CD4-positive, alpha-beta memory T cell (primary cell): ENCODE measurements around the gene GRIN3B. TPM values are rescaled to one million over a fixed set of nuclear protein-coding genes. Genes with fewer than 3 reads are reported as not detected.

Experiments used
- CTCF ChIA-PET: fragments of 350-600 bp; sonication (Branson Sonifier 250); formaldehyde crosslinking; loops from one replicate; lab custom pipeline; 2021; ENCODE audit warnings: inconsistent platforms; ENCODE audit not compliant: partially characterized antibody; lab: Charles Lee
- POLR2A ChIA-PET: fragments of 350-600 bp; sonication (Branson Sonifier 250); formaldehyde crosslinking; loops from one replicate; lab custom pipeline; 2021; ENCODE audit not compliant: partially characterized antibody; lab: Charles Lee
- DNase-seq, 5 donors: peaks; one replicate each; pipeline versions ENCODE4 v3.0.0 to v3.0.0-alpha.2; 2020 to 2022; ENCODE audit warnings: mixed read lengths in 1 of 5
- H3K27ac ChIP-seq: one replicate; pipeline ENCODE4 v1.7.0; 2013; ENCODE audit warnings: low read depth, low read length
- H3K27me3 ChIP-seq: 2 replicates; pipeline ENCODE4 v1.7.0; 2013; ENCODE audit warnings: mild to moderate bottlenecking, low read length, moderate library complexity; ENCODE audit not compliant: insufficient read depth
- H3K36me3 ChIP-seq: 2 replicates; pipeline ENCODE4 v1.7.0; 2013; ENCODE audit warnings: mild to moderate bottlenecking, low read length, moderate library complexity; ENCODE audit not compliant: insufficient read depth
- H3K4me1 ChIP-seq: 2 replicates; pipeline ENCODE4 v1.7.0; 2013; ENCODE audit warnings: mild to moderate bottlenecking, low read length, moderate library complexity; ENCODE audit not compliant: insufficient read depth
- H3K4me3 ChIP-seq, 2 donors: one replicate each; pipeline ENCODE4 v1.7.0; 2013; ENCODE audit warnings: low read length in 2 of 2, mild to moderate bottlenecking in 1 of 2
- H3K9me3 ChIP-seq, 2 donors: one replicate each; pipeline ENCODE4 v1.7.0; 2013; ENCODE audit warnings: low read length in 2 of 2, control low read depth in 1 of 2; ENCODE audit not compliant: control insufficient read depth in 1 of 2
- H3K27ac Mint-ChIP-seq, 7 donors: one replicate each; pipeline ENCODE4 v1.8.0; 2020 to 2021; ENCODE audit warnings: mixed read lengths in 7 of 7, mild to moderate bottlenecking in 6 of 7, inconsistent platforms in 3 of 7, moderate library complexity in 3 of 7
- H3K27me3 Mint-ChIP-seq, 2 donors: one replicate each; pipeline ENCODE4 v1.8.0; 2020 to 2021; ENCODE audit warnings: mixed read lengths in 2 of 2
- H3K36me3 Mint-ChIP-seq, 2 donors: one replicate each; pipeline ENCODE4 v1.8.0; 2020 to 2021; ENCODE audit warnings: mixed read lengths in 2 of 2, inconsistent platforms in 1 of 2, mild to moderate bottlenecking in 1 of 2
- H3K4me1 Mint-ChIP-seq, 4 donors: one replicate each; pipeline ENCODE4 v1.8.0; 2020 to 2021; ENCODE audit warnings: mixed read lengths in 4 of 4, mild to moderate bottlenecking in 1 of 4
- H3K4me3 Mint-ChIP-seq, 8 donors: one replicate each; pipeline ENCODE4 v1.8.0; 2020 to 2021; ENCODE audit warnings: mixed read lengths in 8 of 8, mild to moderate bottlenecking in 7 of 8, moderate library complexity in 6 of 8, inconsistent platforms in 3 of 8
- H3K9me3 Mint-ChIP-seq, 8 donors: one replicate each; pipeline ENCODE4 v1.8.0; 2020 to 2021; ENCODE audit warnings: mixed read lengths in 8 of 8, mild to moderate bottlenecking in 5 of 8, inconsistent platforms in 3 of 8, moderate library complexity in 1 of 8
- intact Hi-C: fragments of 100-400 bp; cut with micrococcal nuclease; formaldehyde crosslinking; loops from one replicate; pipeline ENCODE4 v1.15.1; 2023
- polyA plus RNA-seq, 2 donors: library from polyadenylated mRNA; unstranded; fragments of 300-500 nt; fragmentation: Illumina TruSeq; gene quantifications; one replicate each; pipeline ENCODE4 v1.2.3, GENCODE V29; 2021
- total RNA-seq, 2 experiments: library from RNA; stranded (reverse); gene quantifications; one replicate each; pipeline ENCODE4 v1.2.3, GENCODE V29; 2021

The GRIN3B gene
- total and polyA plus RNA-seq, 4 experiments from 2014 or later: not detected

DNA sequence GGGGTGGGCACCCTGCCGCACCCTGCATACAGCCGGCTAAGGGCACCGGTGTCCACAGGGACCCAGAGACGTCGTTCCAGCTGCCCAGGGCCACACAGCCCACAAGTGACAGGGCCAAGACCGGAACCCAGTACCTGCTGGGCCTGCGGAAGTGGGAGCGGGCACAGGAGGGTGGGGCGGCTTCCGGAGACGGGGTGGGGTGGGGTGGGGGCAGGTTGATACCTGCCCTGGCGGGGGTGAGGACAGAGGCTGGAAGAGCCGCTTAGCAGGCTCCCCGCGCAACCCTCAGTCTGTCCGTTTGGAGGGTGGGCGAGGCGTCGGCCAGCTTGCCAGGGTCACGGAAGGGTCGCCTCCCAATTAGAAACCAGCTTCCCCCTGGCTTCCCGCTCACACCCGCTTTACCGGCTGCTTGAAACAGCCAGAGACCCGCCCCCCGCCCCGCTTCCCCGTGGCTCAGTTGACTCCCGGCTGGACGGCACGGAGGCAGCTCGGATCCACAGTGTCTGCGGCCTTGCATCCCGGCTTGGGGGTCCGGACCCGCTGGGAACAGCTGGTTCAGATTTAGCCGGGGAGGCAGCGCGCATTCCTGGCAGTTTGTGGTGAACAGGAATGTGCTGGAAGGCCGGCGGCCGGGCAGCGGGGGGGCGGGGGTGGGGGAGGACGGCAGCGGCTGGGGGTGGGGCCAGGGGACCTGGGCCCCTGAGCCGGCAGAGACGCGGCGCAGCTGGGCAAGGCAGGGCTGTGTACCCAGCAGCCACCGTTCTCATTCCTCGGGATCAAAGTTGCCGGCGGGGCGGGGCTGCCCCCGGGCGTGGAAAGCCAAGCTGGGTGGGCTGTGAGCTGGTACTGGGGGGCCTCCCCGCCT lies 28.1 kb downstream of the GRIN3B start:
- H3K4me1 Mint-ChIP-seq: peaks cover 10 to 40% (median 27%) of the 10 kb centered on the region in 4 donors
- H3K9me3 Mint-ChIP-seq: peaks cover 0 to 3% (median 0%) of the 10 kb centered on the region in 8 donors
- H3K4me1 ChIP-seq: peaks cover 49% of the 10 kb centered on the region

DNA sequence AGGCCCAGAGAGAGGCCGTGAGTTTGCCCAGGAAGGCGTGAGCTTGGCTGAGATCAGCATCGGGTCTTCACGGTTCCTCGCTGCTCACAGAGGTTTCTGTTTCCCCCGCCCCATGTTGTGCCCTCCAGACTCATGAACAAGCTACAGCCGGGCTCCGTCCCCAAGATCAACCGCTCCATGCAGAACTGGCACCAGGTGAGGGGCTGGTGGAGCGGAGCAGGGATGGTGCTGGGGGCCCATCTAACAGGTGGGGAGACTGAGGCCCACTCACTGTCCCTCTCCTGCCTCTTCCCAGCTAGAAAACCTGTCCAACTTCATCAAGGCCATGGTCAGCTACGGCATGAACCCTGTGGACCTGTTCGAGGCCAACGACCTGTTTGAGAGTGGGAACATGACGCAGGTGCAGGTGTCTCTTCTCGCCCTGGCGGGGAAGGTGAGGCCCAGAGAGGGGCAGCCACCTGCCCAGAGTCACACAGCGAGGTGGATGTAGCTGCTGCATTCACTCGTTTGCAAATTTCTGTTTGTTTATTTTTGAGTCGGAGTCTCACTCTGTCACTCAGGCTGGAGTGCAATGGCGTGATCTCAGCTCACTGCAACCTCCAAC lies 32.1 kb downstream of the GRIN3B start:
- Mint-ChIP-seq H3K4me1 (peaks cover 19 to 63% (median 38%) of the 10 kb centered on the region in 4 donors), H3K27ac (peak overlapping the region; percentile 36 to 89 (median 61)), H3K4me3 (peak overlapping the region in 1 of 8 donors; percentile 15), H3K27me3 (no peaks in the 10 kb centered on the region), H3K9me3 (peaks cover 0 to 3% (median 0%) of the 10 kb centered on the region in 8 donors), H3K36me3 (peaks cover 26 to 40% of the 10 kb centered on the region in 2 donors)
- intact Hi-C loops: no loop called here
- POLR2A ChIA-PET: interaction anchor here (0.8 to 21.2 kb wide), 7 partner anchors 7 to 237 kb away, joined by 3 to 1029 read pairs (median 6); partner anchors contain the start of genes ABCA7, ARHGAP45, CIRBP and RNU6-2
- Histone ChIP-seq H3K27ac (peak overlapping the region; percentile 9), H3K9me3 (no peaks in the 10 kb centered on the region), H3K36me3 (peaks cover 27% of the 10 kb centered on the region), H3K4me1 (peaks cover 64% of the 10 kb centered on the region), H3K4me3 (no peak overlapping the region), H3K27me3 (no peaks in the 10 kb centered on the region)
- no peak for DNase-seq
- CTCF ChIA-PET: interaction anchor here (0.7 to 2.9 kb wide), 8 partner anchors 11 to 234 kb away, joined by 3 to 18 read pairs (median 3); partner anchors contain the start of genes RNU6-2 and TMEM259

More for the DNA sequence above, 28.1 kb downstream of the GRIN3B start:
- intact Hi-C loops: loop anchor here (1.0 kb wide), 1 partner anchor 37 kb away; no protein-coding TSS in a partner anchor
- Histone ChIP-seq H3K36me3 (peaks cover 18% of the 10 kb centered on the region), H3K27ac (peak overlapping the region; percentile 83), H3K27me3 (no peaks in the 10 kb centered on the region), H3K9me3 (no peaks in the 10 kb centered on the region), H3K4me3 (peak overlapping the region; percentile 91 to 97)
- peak overlapping the region; percentile 89 to 98 (median 93) for H3K27ac Mint-ChIP-seq
- no peaks in the 10 kb centered on the region for H3K27me3 Mint-ChIP-seq
- peak; percentile 65 to 79 (median 75) for DNase-seq
- peaks cover 12 to 28% of the 10 kb centered on the region in 2 donors for H3K36me3 Mint-ChIP-seq
- H3K4me3 Mint-ChIP-seq: peak overlapping the region; percentile 89 to 98 (median 97)
- ChIA-PET POLR2A (interaction anchor here (0.7 to 21.2 kb wide), 28 partner anchors 10 to 247 kb away, joined by 3 to 1029 read pairs (median 6); partner anchors contain the start of genes ABCA7, ARHGAP45, CIRBP and FAM174C), CTCF (interaction anchor here (0.8 to 4.5 kb wide), 8 partner anchors 10 to 238 kb away, joined by 3 to 31 read pairs (median 4); partner anchors contain the start of genes ABCA7 and ARHGAP45)

DNA sequence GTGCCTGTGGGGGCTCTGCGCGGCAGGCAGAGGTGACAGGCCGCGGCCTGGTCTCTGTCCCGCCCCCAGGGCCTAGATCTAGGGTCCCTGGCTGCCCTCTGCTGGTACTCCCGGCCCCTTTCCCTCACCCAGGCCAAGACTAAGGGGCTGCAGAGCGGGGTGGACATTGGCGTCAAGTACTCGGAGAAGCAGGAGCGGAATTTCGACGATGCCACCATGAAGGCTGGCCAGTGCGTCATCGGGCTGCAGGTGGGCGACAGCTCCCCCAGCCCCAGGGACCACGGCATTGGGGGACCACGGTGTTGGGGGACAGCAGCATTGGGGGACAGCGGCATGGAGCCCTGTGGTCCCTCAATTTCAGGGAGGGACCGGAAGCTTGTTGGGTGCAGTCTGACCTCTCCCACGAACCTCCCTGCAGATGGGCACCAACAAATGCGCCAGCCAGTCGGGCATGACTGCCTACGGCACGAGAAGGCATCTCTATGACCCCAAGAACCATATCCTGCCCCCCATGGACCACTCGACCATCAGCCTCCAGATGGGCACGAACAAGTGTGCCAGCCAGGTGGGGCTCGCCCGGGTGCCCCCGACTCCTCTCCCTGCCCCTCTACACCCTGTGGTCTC lies 35.9 kb downstream of the GRIN3B start:
- DNase-seq: no peak
- H3K9me3 Mint-ChIP-seq: peaks cover 0 to 6% (median 0%) of the 10 kb centered on the region in 8 donors
- POLR2A ChIA-PET: interaction anchor here (1.0 to 57.1 kb wide), 5 partner anchors 11 to 233 kb away, joined by 3 to 3893 read pairs (median 25); partner anchors contain the start of genes ARHGAP45, CIRBP, CNN2 and GPX4
- Histone ChIP-seq H3K4me1 (peaks cover 65% of the 10 kb centered on the region), H3K9me3 (no peaks in the 10 kb centered on the region), H3K4me3 (no peak overlapping the region), H3K27me3 (no peaks in the 10 kb centered on the region), H3K36me3 (peaks cover 31% of the 10 kb centered on the region), H3K27ac (no peak overlapping the region)
- CTCF ChIA-PET: interaction anchor here (1.2 to 4.7 kb wide), 5 partner anchors 7 to 31 kb away, joined by 3 to 31 read pairs (median 4); partner anchors contain the start of genes ARHGAP45 and RNU6-2
- H3K27me3 Mint-ChIP-seq: no peaks in the 10 kb centered on the region
- H3K4me3 Mint-ChIP-seq: peak overlapping the region in 2 of 8 donors; percentile 29 to 48
- H3K36me3 Mint-ChIP-seq: peaks cover 27 to 55% of the 10 kb centered on the region in 2 donors
- intact Hi-C loops: loop anchor here (2.0 to 5.0 kb wide), 2 partner anchors 35 to 54 kb away; partner anchors contain the start of genes GRIN3B and WDR18
- peaks cover 32 to 76% (median 56%) of the 10 kb centered on the region in 4 donors for H3K4me1 Mint-ChIP-seq
- H3K27ac Mint-ChIP-seq: peak overlapping the region; percentile 23 to 97 (median 82)

DNA sequence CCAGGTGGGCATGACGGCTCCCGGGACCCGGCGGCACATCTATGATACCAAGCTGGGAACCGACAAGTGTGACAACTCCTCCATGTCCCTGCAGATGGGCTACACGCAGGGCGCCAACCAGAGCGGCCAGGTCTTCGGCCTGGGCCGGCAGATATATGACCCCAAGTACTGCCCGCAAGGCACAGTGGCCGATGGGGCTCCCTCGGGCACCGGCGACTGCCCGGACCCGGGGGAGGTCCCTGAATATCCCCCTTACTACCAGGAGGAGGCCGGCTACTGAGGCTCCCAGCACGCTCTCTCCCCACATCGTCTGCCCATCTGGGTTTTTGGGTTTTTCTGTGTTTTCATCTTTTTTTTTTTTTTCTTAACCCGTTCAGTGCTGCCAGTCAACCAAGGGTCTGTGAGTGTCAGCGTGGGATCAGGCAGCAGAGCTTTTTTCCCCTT lies 37.4 kb downstream of the GRIN3B start:
- H3K27me3 Mint-ChIP-seq: no peaks in the 10 kb centered on the region
- Histone ChIP-seq H3K4me3 (no peak overlapping the region), H3K4me1 (peaks cover 63% of the 10 kb centered on the region), H3K27ac (peak overlapping the region; percentile 75), H3K27me3 (no peaks in the 10 kb centered on the region), H3K9me3 (no peaks in the 10 kb centered on the region), H3K36me3 (peaks cover 25% of the 10 kb centered on the region)
- peak overlapping the region in 7 of 8 donors; percentile 68 to 100 (median 95) for H3K4me3 Mint-ChIP-seq
- intact Hi-C loops: loop anchor here (2.0 to 5.0 kb wide), 2 partner anchors 37 to 55 kb away; partner anchors contain the start of genes GRIN3B and WDR18
- POLR2A ChIA-PET: interaction anchor here (0.6 to 57.1 kb wide), 10 partner anchors 8 to 241 kb away, joined by 3 to 3893 read pairs (median 8); partner anchors contain the start of genes ARHGAP45, CIRBP, CNN2 and FAM174C
- DNase-seq: peak in 1 of 5 donors; percentile 25
- peaks cover 0 to 6% (median 0%) of the 10 kb centered on the region in 8 donors for H3K9me3 Mint-ChIP-seq
- peaks cover 21 to 53% of the 10 kb centered on the region in 2 donors for H3K36me3 Mint-ChIP-seq
- CTCF ChIA-PET: interaction anchor here (1.3 to 4.7 kb wide), 3 partner anchors 9 to 16 kb away, joined by 4 to 31 read pairs (median 4); partner anchors contain the start of gene RNU6-2
- H3K27ac Mint-ChIP-seq: peak overlapping the region; percentile 91 to 97 (median 94)
- H3K4me1 Mint-ChIP-seq: peaks cover 32 to 77% (median 53%) of the 10 kb centered on the region in 4 donors

DNA sequence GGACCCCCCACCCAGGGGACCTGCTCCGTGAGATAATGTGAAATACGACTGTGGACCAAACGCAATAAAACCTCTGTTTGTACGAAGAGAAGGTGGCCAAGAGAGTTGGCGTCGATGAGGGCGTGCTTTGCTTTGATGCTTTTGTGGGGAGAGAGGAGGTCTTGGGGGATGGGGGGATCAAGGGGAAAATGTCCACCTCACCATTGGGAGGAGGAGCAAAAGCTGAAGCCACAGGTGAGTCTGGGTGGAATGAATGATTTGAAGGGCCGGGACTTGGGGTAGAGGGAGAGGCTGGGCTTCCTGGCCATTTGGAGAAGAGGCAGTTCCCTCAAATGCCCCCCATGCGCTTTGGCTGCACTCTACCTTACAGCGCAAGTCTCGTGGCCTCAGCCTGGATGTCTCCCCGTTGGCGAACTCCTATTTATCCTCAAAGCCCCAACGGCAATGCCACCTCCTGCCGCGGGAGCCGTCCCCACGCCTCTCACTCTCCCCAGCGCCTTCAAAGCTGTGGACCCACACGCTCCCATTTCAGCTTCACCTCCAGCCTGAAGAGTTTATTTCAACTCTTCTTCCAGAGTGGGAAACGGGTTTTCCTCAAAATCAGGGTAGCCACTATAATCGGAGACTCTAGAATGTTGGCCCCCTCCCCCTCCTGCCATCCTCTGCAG lies 38.9 kb downstream of the GRIN3B start:
- ChIA-PET CTCF (interaction anchor here (0.7 to 4.7 kb wide), 6 partner anchors 10 to 47 kb away, joined by 3 to 31 read pairs (median 4); partner anchors contain the start of gene ARHGAP45), POLR2A (interaction anchor here (1.1 to 57.1 kb wide), 21 partner anchors 9 to 428 kb away, joined by 3 to 3893 read pairs (median 6); partner anchors contain the start of genes ARHGAP45, CIRBP, CNN2 and FAM174C)
- Histone ChIP-seq H3K9me3 (no peaks in the 10 kb centered on the region), H3K27ac (peak overlapping the region; percentile 75), H3K4me3 (peak overlapping the region; percentile 36 to 42), H3K4me1 (peaks cover 54% of the 10 kb centered on the region), H3K27me3 (no peaks in the 10 kb centered on the region), H3K36me3 (peaks cover 27% of the 10 kb centered on the region)
- peaks cover 27 to 69% (median 48%) of the 10 kb centered on the region in 4 donors for H3K4me1 Mint-ChIP-seq
- peak overlapping the region in 7 of 8 donors; percentile 95 to 100 (median 98) for H3K4me3 Mint-ChIP-seq
- H3K36me3 Mint-ChIP-seq: peaks cover 21 to 46% of the 10 kb centered on the region in 2 donors
- no peaks in the 10 kb centered on the region for H3K27me3 Mint-ChIP-seq
- peak overlapping the region; percentile 91 to 97 (median 94) for H3K27ac Mint-ChIP-seq
- peaks cover 0 to 6% (median 0%) of the 10 kb centered on the region in 8 donors for H3K9me3 Mint-ChIP-seq
- intact Hi-C loops: loop anchor here (5.0 kb wide), 1 partner anchor 57 kb away; the partner anchor contains the start of gene WDR18
- DNase-seq: peak in 2 of 5 donors; percentile 17 to 29
